Adrenal gland (tissue), 12 donors: Measurements from ENCODE around the gene ATXN7L1. TPM values are rescaled to one million over a fixed set of nuclear protein-coding genes. Genes with fewer than 3 reads are reported as not detected.

Source experiments
- DNase-seq, 7 donors: peaks; one replicate each; pipeline ENCODE4 v3.0.0-alpha.2; 2019 to 2020
- H3K27ac ChIP-seq, 5 donors: fragments of 200-600 bp; sonication (generic) in 4 of 5; 1 replicate in 3 of 5; 2 replicates in 2 of 5; pipeline versions ENCODE4 v1.5.1 to v1.8.0; 2016 to 2020; ENCODE audit warnings: mild to moderate bottlenecking in 1 of 5
- H3K27me3 ChIP-seq: fragments of 200-600 bp; 2 replicates; pipeline ENCODE4 v1.8.0; 2021
- H3K36me3 ChIP-seq, 2 donors: fragments of 200-600 bp; replicated peaks in 1 of 2; 1 replicate in 1 of 2; 2 replicates in 1 of 2; pipeline versions ENCODE4 v1.5.1 to v1.8.0; 2018 to 2022
- H3K4me1 ChIP-seq, 2 donors: fragments of 200-600 bp; replicated peaks in 1 of 2; 1 replicate in 1 of 2; 2 replicates in 1 of 2; pipeline versions ENCODE4 v1.5.1 to v1.8.0; 2018 to 2021
- H3K4me3 ChIP-seq, 4 donors: fragments of 200-600 bp; sonication (generic) in 3 of 4; one replicate each; pipeline ENCODE4 v1.5.1; 2016 to 2018
- H3K9me3 ChIP-seq, 3 donors: fragments of 200-600 bp; sonication (generic) in 1 of 3; replicated peaks in 1 of 3; 1 replicate in 2 of 3; 2 replicates in 1 of 3; pipeline versions ENCODE4 v1.5.1 to v1.8.0; 2016 to 2021
- POLR2A ChIP-seq, 2 donors: fragments of 450-650 bp; IDR thresholded peaks; one replicate each; pipeline ENCODE4 v1.6.1; 2017; ENCODE audit warnings: antibody characterized with exemption in 2 of 2, mild to moderate bottlenecking in 2 of 2, moderate library complexity in 1 of 2
- WGBS, 4 donors: extraction: QIAGEN DNeasy Blood & Tissue Kit in 2 of 4; methylation state at CpG; one replicate each; pipeline versions ENCODE4 v1.1.5 to v1.1.7; 2013 to 2017; 5-methylcytosine and 5-hydroxymethylcytosine counted together
- intact Hi-C, 2 donors: fragments of 100-400 bp; cut with DNase I; formaldehyde crosslinking; loops; one replicate each; pipeline versions ENCODE4 v1.14.1 to v1.15.0; 2022 to 2023
- polyA plus RNA-seq, 3 donors: library from polyadenylated mRNA; stranded (reverse); fragments of 200-250 nt in 2 of 3; fragments of 350-450 nt in 1 of 3; fragmentation: Illumina TruSeq in 1 of 3; extraction: RNeasy Lipid Tissue Mini Kit (QIAGEN cat#74804) in 1 of 3; gene quantifications; one replicate each; pipeline ENCODE4 v1.2.3, GENCODE V29; 2013 to 2014
- total RNA-seq, 9 donors: library from RNA; depleted of rRNA in 4 of 9; stranded (reverse); fragments of >200 nt in 4 of 9; fragments of 120-200 nt in 1 of 9; fragmentation: NEBNext Ultra II Directional in 1 of 9; extraction: Animal tissue kit (Norgen Biotek cat#: 25700) in 1 of 9; gene quantifications; one replicate each; pipeline versions ENCODE4 v1.1.0 to v1.2.4, GENCODE V29; 2013 to 2023
- TF ChIP-seq, protein P1 (sequence below), 6 experiments: fragments of 450-650 bp in 4 of 6; fragments of 200-600 bp in 2 of 6; sonication (generic) in 1 of 6; IDR thresholded peaks; 1 replicate in 5 of 6; 2 replicates in 1 of 6; pipeline versions ENCODE4 v1.5.1 to v1.8.0; 2016 to 2021; ENCODE audit warnings: antibody characterized with exemption in 6 of 6, mild to moderate bottlenecking in 2 of 6, moderate library complexity in 1 of 6
- donor health status: healthy with polysubstance abuse.
- donor health status: Bipolar disorder and iron deficiency.
- donor health status: DM: yes; HTN: yes; CAD: no.
- donor health status: DM: no; HTN: no; CAD: no.
- donor health status: DM: no; HTN: no; CAD: no.
- donor health status: DM: yes; HTN: yes; CAD: no.

Gene ATXN7L1
- total and polyA plus RNA-seq, 12 donors, result 3.6 to 24.6 (median 9.0) TPM

- peak overlapping the region in 4 of 5 donors; percentile 56 to 81 (median 63) for H3K27ac ChIP-seq
- intact Hi-C loops, result no loop called here
- WGBS, 4 donors, result 24 to 43% (median 28%) methylated on average over 6 of the region's 6 CpGs
- no peaks in the 10 kb centered on the region for H3K36me3 ChIP-seq
- H3K4me1 ChIP-seq, result peaks cover 16 to 21% of the 10 kb centered on the region in 2 donors
- H3K27me3 ChIP-seq, result no peaks in the 10 kb centered on the region
- TF ChIP-seq, protein P1, sequence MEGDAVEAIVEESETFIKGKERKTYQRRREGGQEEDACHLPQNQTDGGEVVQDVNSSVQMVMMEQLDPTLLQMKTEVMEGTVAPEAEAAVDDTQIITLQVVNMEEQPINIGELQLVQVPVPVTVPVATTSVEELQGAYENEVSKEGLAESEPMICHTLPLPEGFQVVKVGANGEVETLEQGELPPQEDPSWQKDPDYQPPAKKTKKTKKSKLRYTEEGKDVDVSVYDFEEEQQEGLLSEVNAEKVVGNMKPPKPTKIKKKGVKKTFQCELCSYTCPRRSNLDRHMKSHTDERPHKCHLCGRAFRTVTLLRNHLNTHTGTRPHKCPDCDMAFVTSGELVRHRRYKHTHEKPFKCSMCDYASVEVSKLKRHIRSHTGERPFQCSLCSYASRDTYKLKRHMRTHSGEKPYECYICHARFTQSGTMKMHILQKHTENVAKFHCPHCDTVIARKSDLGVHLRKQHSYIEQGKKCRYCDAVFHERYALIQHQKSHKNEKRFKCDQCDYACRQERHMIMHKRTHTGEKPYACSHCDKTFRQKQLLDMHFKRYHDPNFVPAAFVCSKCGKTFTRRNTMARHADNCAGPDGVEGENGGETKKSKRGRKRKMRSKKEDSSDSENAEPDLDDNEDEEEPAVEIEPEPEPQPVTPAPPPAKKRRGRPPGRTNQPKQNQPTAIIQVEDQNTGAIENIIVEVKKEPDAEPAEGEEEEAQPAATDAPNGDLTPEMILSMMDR (IDR thresholded peaks at IDR 0.05), result no peak
- peak in 1 of 2 donors; percentile 39 for TF ChIP-seq POLR2A (IDR thresholded peaks at IDR 0.05)
- H3K9me3 ChIP-seq, result no peaks in the 10 kb centered on the region
- no peak overlapping the region for H3K4me3 ChIP-seq
- peak; percentile 72 to 96 (median 91) for DNase-seq
Observed at GRCh38 chr7:105776068-105776790, 100.2 kb downstream of the ATXN7L1 start.

DNA sequence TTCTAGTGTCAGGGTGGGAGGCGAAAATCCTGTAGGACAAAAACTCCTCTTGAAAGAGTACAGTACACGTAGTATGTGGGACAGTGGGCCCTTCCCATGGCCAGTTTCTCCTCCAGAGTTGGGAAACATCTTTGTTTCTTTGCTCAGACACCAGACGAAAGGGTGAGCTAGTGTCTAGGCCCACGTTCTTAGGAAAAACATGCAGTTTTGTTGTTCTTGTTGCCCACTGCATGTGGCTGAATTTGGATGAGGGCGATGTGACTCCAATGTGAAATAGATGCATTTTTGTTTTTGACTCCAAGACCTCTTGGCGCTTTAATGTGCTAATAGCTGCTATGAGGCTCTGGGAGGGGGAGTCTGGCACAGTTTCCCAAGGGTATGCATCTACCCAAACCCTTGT lies 100.8 kb downstream of the ATXN7L1 start:
- no peaks in the 10 kb centered on the region for H3K36me3 ChIP-seq
- TF ChIP-seq, protein P1 (IDR thresholded peaks at IDR 0.05), result no peak
- no peak for TF ChIP-seq POLR2A (IDR thresholded peaks at IDR 0.05)
- intact Hi-C loops, result no loop called here
- WGBS, 4 donors, result 86 to 91% (median 89%) methylated on average over 6 of the region's 6 CpGs
- no peak overlapping the region for H3K4me3 ChIP-seq
- H3K27ac ChIP-seq, result peak overlapping the region in 4 of 5 donors; percentile 56 to 81 (median 63)
- no peaks in the 10 kb centered on the region for H3K27me3 ChIP-seq
- no peaks in the 10 kb centered on the region for H3K9me3 ChIP-seq
- peaks cover 17 to 21% of the 10 kb centered on the region in 2 donors for H3K4me1 ChIP-seq
- DNase-seq, result peak in 1 of 7 donors; percentile 38

DNA sequence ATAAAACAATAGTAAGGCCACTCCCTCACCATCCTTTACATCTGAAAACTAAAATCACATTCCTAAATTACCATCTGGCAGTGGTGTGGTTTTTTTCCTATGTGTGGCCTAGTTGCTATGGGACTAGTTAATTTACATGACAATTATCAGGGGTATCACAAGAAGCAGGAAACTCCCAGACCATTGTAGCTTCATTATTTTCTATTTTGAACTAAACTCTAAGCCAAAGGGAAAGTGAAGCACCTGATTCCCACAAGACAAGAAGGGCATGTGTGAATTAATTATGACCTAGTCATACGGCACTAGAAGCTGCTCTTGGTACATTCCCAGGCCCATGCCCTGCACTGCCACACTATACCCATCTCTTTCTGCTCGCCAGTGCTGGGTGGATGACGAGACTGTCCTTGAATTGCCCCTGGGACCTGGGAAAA lies 103.4 kb downstream of the ATXN7L1 start:
- intact Hi-C loops, result no loop called here
- peak in 1 of 7 donors; percentile 40 for DNase-seq
- WGBS, 4 donors, result 82 to 89% (median 85%) methylated on average over 3 of the region's 3 CpGs
- Histone ChIP-seq H3K4me1 (peaks cover 25 to 30% of the 10 kb centered on the region in 2 donors), H3K4me3 (no peak overlapping the region), H3K27ac (no peak overlapping the region), H3K9me3 (no peaks in the 10 kb centered on the region), H3K27me3 (no peaks in the 10 kb centered on the region), H3K36me3 (no peaks in the 10 kb centered on the region)
- TF ChIP-seq, protein P1 (IDR thresholded peaks at IDR 0.05), result no peak
- no peak for TF ChIP-seq POLR2A (IDR thresholded peaks at IDR 0.05)

DNA sequence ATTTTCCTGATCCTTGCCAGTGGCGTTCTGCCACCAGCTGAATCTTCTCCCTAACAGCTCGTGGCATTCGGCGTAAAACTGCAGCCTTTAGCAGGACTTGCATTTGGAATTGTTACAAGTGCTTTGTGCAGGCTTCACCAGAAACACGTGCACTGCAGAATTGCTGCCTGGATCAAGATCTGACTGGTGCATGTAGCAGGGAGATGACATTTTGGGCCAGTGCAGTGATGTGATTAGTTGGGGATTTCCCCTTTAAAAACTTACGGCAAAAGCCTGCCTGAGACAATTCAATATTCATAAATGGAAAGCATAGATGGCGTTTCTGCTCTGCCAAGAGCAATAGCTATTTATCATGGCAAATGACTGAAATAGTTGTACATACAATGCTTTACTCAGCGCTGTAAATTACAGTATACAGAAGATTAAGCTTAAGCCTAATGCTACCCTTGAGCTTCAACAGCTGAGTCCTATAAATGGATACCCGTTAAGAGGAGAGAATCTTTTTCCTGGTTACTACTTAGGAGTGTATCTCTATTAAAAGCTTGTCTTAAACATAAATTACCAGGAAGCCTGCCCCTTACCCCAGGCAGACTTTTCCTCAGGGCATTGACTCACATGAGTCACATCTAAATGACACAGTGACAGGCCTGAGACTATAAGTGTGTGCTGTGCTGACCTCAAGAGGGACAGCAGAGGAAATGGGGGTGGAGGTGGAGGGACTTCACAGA lies 106.3 kb downstream of the ATXN7L1 start:
- 32 to 44% (median 37%) methylated on average over 8 to 9 of the region's 9 CpGs for WGBS, 4 donors
- TF ChIP-seq POLR2A (IDR thresholded peaks at IDR 0.05), result no peak
- TF ChIP-seq, protein P1 (IDR thresholded peaks at IDR 0.05), result no peak
- no peak overlapping the region for H3K4me3 ChIP-seq
- H3K9me3 ChIP-seq, result no peaks in the 10 kb centered on the region
- DNase-seq, result peak in 6 of 7 donors; percentile 21 to 68 (median 48)
- H3K36me3 ChIP-seq, result no peaks in the 10 kb centered on the region
- peaks cover 13 to 14% of the 10 kb centered on the region in 2 donors for H3K4me1 ChIP-seq
- H3K27ac ChIP-seq, result peak overlapping the region in 3 of 5 donors; percentile 31 to 65 (median 64)
- intact Hi-C loops, result loop anchor here (10.0 kb wide), 2 partner anchors 105 to 115 kb away; partner anchors contain the start of gene ATXN7L1 (in 1 of the 2)
- H3K27me3 ChIP-seq, result no peaks in the 10 kb centered on the region
